Small intestine (tissue), 7 donors: ENCODE results near the gene MAPKBP1. TPM values are rescaled to one million over a fixed set of nuclear protein-coding genes. Genes with fewer than 3 reads are reported as not detected.
A peak's percentile ranks its signal among the peaks of the same experiment; 100 is the strongest.

Experiments used
- DNase-seq, 2 donors: peaks; one replicate each; pipeline versions ENCODE4 v3.0.0 to v3.0.0-alpha.2; 2013
- FAIRE-seq: peaks from 2 replicates; lab custom pipeline; 2012; peaks lifted over from hg19 to GRCh38; lab: Jason Lieb, UNC
- H3K27ac ChIP-seq, 3 donors: one replicate each; pipeline ENCODE4 v1.5.1; 2013; ENCODE audit warnings: low read length in 2 of 3, mild to moderate bottlenecking in 2 of 3, control low read depth in 1 of 3, inconsistent platforms in 1 of 3, low read depth in 1 of 3, moderate library complexity in 1 of 3
- H3K27me3 ChIP-seq, 3 donors: one replicate each; pipeline ENCODE4 v1.6.1; 2013; ENCODE audit warnings: low read length in 3 of 3, inconsistent platforms in 1 of 3; ENCODE audit not compliant: control insufficient read depth in 3 of 3, insufficient read depth in 3 of 3
- H3K36me3 ChIP-seq, 3 donors: one replicate each; pipeline ENCODE4 v1.6.1; 2013; ENCODE audit warnings: low read length in 3 of 3, inconsistent platforms in 1 of 3, low read depth in 1 of 3, mild to moderate bottlenecking in 1 of 3, moderate library complexity in 1 of 3; ENCODE audit not compliant: control insufficient read depth in 3 of 3, insufficient read depth in 2 of 3
- H3K4me1 ChIP-seq, 3 donors: one replicate each; pipeline ENCODE4 v1.6.1; 2013; ENCODE audit warnings: low read length in 2 of 3, inconsistent platforms in 1 of 3, low read depth in 1 of 3, mild to moderate bottlenecking in 1 of 3, moderate library complexity in 1 of 3; ENCODE audit not compliant: control insufficient read depth in 3 of 3, insufficient read depth in 2 of 3
- H3K4me3 ChIP-seq, 3 donors: one replicate each; pipeline ENCODE4 v1.5.1; 2013; ENCODE audit warnings: low read length in 3 of 3, control low read depth in 1 of 3, inconsistent platforms in 1 of 3, low read depth in 1 of 3, mild to moderate bottlenecking in 1 of 3, moderate library complexity in 1 of 3
- H3K9me3 ChIP-seq, 2 donors: one replicate each; pipeline ENCODE4 v1.6.1; 2013; ENCODE audit warnings: low read depth in 1 of 2, low read length in 1 of 2; ENCODE audit not compliant: control insufficient read depth in 2 of 2, insufficient read depth in 1 of 2
- WGBS, 3 donors: extraction: QIAGEN DNeasy Blood & Tissue Kit; methylation state at CpG; one replicate each; pipeline ENCODE4 v1.1.7; 2013; 5-methylcytosine and 5-hydroxymethylcytosine counted together
- polyA plus RNA-seq, 4 donors: library from polyadenylated mRNA; stranded (reverse) in 3 of 4; unstranded in 1 of 4; fragments of 200-250 nt in 3 of 4; fragments of 120-200 nt in 1 of 4; gene quantifications; one replicate each; pipeline versions ENCODE4 v1.2.1 to v1.2.3, GENCODE V29; 2013
- donor health status: healthy with polysubstance abuse.
- donor health status: control.
- donor health status: control.
- donor health status: Bipolar disorder and iron deficiency.
- donor health status: healthy.

MAPKBP1 gene
- polyA plus RNA-seq, 4 donors = 8.3 to 30.2 (median 23.6) TPM

DNA sequence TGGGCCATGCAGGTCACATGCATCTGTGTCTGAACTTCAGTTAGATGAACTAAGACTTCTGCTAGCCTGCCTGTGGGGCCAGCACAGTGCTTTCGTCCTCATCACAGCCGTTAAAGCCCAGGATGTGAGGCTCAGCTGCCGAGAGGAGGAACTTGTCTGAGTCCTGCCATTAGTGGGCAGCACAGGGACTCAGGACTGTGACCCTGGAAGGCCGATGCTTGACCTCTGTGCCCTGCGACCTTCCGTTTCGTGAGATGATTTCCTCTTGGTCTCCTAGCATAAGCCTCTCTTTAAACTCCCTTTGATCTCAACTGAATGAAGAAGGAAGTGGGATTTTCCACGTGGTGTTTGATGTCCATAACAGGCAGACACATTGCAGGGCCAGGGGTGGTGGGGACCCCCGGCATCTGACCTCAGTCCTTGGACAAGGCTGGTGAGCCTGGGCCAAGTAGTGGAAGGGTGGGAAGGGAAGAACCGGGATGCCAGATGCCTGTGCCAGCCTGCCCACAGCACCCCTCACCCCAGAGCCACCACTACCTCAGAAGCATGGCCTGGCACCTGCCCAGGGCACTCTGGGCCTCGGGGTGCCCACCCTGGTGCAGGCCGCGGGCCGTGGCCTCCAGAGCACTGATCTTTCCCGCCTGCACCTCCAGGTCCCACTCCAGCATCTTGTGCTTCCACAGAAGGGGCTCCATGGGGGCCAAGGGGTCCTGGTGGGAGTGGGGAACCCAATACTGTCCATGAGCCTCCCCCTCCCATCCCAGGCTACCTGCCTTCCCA lies 86.0 kb downstream of the MAPKBP1 start:
- 61 to 69% (median 63%) methylated on average over 15 of the region's 15 CpGs for WGBS, 3 donors
- H3K4me1 ChIP-seq = no peaks in the 10 kb centered on the region
- peaks cover 0 to 3% (median 0%) of the 10 kb centered on the region in 3 donors for H3K36me3 ChIP-seq
- no peak overlapping the region for H3K4me3 ChIP-seq
- no peak overlapping the region for H3K27ac ChIP-seq
- FAIRE-seq = no peak
- H3K27me3 ChIP-seq = no peaks in the 10 kb centered on the region
- no peak for DNase-seq
- no peaks in the 10 kb centered on the region for H3K9me3 ChIP-seq

DNA sequence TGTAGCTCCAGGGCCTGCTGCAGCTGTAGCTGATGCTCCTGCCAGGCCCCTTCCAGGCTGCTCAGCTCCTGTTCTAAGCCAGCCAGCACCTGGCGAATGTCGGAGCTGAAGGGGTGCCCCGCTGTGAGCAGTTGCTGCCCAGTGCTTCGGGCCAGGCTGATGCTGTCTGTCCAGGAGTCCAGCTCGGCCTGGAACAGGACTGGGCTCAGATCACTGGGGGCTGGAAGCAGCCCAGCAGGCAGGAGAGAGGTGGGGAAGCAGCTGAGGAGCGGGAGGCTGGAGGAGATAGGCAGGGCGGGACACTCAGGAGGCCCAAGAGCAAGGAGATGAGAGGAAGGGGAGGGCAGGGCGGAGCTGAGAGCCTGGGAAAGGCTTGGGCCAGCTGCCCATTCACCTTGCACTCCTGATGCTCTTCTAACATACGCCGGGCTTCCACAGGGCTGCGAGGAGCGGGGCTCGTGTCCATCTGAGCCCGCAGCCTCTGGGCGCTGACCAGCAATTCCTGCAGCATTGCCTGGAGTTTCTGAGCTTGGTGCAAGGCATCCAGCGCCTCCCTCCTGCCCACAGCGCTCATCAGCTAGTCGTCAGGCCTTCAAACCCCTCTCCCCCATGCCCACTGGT lies 87.6 kb downstream of the MAPKBP1 start:
- WGBS, 3 donors = 91 to 93% (median 92%) methylated on average over 17 to 18 of the region's 18 CpGs
- DNase-seq = no peak

DNA sequence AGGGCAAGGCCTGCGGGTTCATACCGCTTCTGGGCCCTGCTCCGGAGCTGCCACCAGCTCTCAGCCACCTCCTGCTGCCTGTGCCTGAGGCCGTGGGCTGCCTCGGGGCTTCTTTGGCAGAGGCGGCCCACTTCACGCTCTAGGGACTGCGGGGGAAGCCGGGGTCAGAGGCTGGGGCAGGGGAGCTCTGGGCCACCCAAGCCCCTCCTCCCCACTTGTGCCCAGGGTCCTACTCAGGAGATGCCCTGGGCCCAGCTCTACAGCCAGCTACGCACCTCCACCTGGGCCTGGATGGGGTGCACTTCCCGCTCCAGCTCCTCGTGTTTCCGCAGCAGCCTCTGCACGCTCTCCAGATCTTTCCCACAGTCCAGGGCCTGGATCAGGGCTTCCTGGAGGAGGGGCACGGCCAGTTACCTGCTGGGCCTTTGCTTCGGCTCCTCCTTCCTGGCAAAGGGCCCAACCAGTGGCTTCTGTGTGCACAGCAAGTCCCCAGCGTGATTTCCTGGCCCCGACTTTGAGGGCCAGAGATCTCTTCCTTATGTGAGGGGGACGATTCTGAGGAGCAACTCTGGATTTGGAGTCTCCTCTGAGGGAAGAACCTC lies 88.3 kb downstream of the MAPKBP1 start:
- FAIRE-seq (no peak), DNase-seq (peak in 1 of 2 donors; percentile 66)
- H3K4me1 ChIP-seq = peaks cover 0 to 12% (median 0%) of the 10 kb centered on the region in 3 donors
- H3K27ac ChIP-seq = no peak overlapping the region
- H3K9me3 ChIP-seq = no peaks in the 10 kb centered on the region
- peaks cover 0 to 3% (median 0%) of the 10 kb centered on the region in 3 donors for H3K36me3 ChIP-seq
- H3K4me3 ChIP-seq = no peak overlapping the region
- WGBS, 3 donors = 51 to 72% (median 56%) methylated on average over 18 to 19 of the region's 19 CpGs
- no peaks in the 10 kb centered on the region for H3K27me3 ChIP-seq

More for the DNA sequence above, 87.6 kb downstream of the MAPKBP1 start:
- Histone ChIP-seq H3K4me3 (no peak overlapping the region), H3K27ac (no peak overlapping the region), H3K9me3 (no peaks in the 10 kb centered on the region), H3K27me3 (no peaks in the 10 kb centered on the region), H3K36me3 (peaks cover 0 to 3% (median 0%) of the 10 kb centered on the region in 3 donors), H3K4me1 (peaks cover 0 to 12% (median 0%) of the 10 kb centered on the region in 3 donors)
- no peak for FAIRE-seq

DNA sequence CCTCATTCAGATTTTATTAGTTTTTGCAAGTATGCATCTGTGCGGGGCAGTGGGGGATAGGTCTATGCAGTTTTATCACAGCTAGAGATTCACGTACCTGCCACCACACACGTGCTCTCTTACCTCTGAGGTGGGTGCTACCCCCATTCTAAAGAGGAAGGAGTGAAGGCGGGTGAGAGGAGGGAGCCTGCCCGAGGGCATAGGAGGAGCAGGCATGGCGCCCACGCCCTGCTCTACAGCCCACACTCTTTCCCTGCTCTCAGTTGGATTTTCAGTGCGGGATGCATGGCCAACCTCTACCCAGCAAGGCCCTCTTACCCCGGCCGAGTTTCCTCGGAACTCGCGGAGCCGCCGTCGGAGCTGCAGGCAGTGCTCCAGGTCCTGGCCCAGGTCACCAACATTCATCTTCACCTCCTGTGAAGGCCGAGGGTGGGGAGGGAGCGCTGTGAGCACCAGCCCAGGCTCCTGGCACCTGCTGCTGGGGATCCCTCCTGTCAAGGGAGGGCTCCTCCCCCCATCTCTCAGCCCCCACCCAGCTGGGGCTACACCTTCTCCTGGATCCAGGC lies 91.3 kb downstream of the MAPKBP1 start:
- H3K9me3 ChIP-seq = no peaks in the 10 kb centered on the region
- H3K27me3 ChIP-seq = no peaks in the 10 kb centered on the region
- WGBS, 3 donors = 82 to 83% (median 82%) methylated on average over 18 of the region's 18 CpGs
- peaks cover 0 to 3% (median 0%) of the 10 kb centered on the region in 3 donors for H3K36me3 ChIP-seq
- DNase-seq (no peak), FAIRE-seq (no peak)
- peaks cover 0 to 12% (median 0%) of the 10 kb centered on the region in 3 donors for H3K4me1 ChIP-seq
- no peak overlapping the region for H3K27ac ChIP-seq
- no peak overlapping the region for H3K4me3 ChIP-seq

DNA sequence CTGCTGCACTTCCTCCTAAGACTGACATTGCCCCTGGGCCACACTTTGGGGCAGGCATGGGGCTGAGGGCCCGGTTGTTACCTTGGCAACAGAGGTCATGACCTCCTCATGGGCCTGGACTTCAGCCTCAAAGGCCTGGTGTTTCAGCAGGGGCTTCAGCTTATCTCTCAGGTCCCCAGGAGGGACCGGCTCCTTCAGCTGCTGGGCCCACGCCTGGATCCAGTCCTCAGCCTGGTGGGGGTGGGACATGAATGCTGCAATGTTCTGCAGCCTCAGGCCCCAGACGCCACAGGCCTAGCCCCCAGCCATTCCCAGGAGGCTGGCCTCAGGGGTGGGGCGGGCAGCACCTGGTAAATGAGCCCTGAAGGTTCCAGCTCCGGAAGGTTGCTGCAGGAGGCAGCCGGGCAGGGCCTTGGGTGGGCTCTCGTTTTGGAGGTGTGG lies 92.0 kb downstream of the MAPKBP1 start:
- DNase-seq (peak in 1 of 2 donors; percentile 51), FAIRE-seq (no peak)
- H3K27me3 ChIP-seq = no peaks in the 10 kb centered on the region
- no peak overlapping the region for H3K27ac ChIP-seq
- 55 to 70% (median 65%) methylated on average over 8 of the region's 8 CpGs for WGBS, 3 donors
- H3K4me3 ChIP-seq = no peak overlapping the region
- H3K4me1 ChIP-seq = peaks cover 0 to 12% (median 0%) of the 10 kb centered on the region in 3 donors
- H3K9me3 ChIP-seq = no peaks in the 10 kb centered on the region
- H3K36me3 ChIP-seq = peaks cover 0 to 3% (median 0%) of the 10 kb centered on the region in 3 donors

DNA sequence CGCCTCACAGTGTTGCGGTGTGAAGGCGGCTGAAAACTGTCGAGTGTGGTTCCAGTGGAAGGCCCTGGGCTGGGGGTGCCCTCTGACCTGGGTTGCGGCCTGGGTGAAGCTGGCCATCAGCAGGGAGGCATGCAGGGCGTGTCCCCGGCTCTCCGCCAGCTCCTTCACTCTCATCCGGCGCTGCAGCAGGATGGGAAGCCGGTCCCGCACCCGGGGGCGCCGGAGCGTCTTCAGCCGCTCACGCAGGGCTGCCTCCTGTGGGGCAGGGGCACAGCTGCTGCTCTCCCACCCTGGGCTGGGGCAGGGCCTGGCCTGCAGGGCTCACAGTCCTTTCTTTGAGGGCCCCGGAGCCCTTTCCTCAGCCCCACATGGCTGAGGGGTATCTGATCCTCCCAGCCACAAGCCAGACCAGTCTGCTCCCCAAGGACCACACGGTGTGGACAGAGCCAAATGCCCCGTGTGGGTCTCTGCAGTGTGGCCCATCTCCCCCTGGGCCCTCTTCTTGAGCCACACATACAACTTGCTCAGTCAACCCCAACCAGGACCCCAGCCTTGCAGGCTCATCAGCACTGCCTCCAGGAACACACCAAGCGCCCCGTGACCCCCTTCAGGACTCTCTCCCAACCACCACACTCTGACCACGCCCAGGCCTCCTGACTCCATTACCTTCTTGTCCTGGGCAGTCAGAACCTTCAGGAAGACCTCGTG lies 92.7 kb downstream of the MAPKBP1 start:
- H3K27ac ChIP-seq = no peak overlapping the region
- no peaks in the 10 kb centered on the region for H3K27me3 ChIP-seq
- no peak overlapping the region for H3K4me3 ChIP-seq
- H3K36me3 ChIP-seq = peaks cover 0 to 3% (median 0%) of the 10 kb centered on the region in 3 donors
- 83 to 85% (median 84%) methylated on average over 17 to 25 of the region's 25 CpGs for WGBS, 3 donors
- no peaks in the 10 kb centered on the region for H3K9me3 ChIP-seq
- DNase-seq (no peak), FAIRE-seq (no peak)
- H3K4me1 ChIP-seq = peaks cover 0 to 12% (median 0%) of the 10 kb centered on the region in 3 donors

DNA sequence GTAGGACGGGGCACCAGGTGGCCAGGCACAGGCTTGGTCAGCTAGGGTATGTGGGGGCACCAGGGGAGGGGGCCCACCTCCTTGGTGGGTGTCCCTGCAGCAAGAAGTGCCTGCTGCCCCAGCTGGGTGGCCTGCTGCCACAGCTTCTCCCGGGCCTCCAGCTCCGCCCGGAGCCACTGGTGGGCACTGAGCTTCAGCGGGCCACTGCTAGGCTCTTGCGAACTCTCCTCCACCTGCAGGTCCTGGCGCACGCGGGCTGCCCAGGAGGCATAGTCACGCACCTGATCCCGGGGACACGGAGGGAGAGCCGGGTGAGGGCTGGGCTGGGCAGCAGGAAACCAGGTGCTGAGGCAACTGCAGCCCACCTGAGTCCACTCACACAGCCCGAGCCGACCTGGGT lies 94.0 kb downstream of the MAPKBP1 start:
- H3K27me3 ChIP-seq = no peaks in the 10 kb centered on the region
- H3K4me1 ChIP-seq = peaks cover 0 to 12% (median 0%) of the 10 kb centered on the region in 3 donors
- H3K27ac ChIP-seq = no peak overlapping the region
- 83 to 92% (median 88%) methylated on average over 12 to 15 of the region's 15 CpGs for WGBS, 3 donors
- H3K36me3 ChIP-seq = peaks cover 0 to 3% (median 0%) of the 10 kb centered on the region in 3 donors
- FAIRE-seq = no peak
- no peak for DNase-seq
- no peaks in the 10 kb centered on the region for H3K9me3 ChIP-seq
- no peak overlapping the region for H3K4me3 ChIP-seq
